MM.1S (cell line): Measurements from ENCODE around the gene UQCRQ.

ENCODE experiments used
- DNase-seq: peaks from one replicate; pipeline ENCODE4 v3.0.0-alpha.2; 2015
- H2AFZ ChIP-seq: fragments of 300-600 bp; sonication (generic); 2 replicates; pipeline ENCODE4 v1.6.0; 2016; ENCODE audit warnings: antibody characterized with exemption, low read length
- H3F3A ChIP-seq: fragments of 300-600 bp; sonication (generic); 2 replicates; pipeline ENCODE4 v1.6.1; 2016; ENCODE audit warnings: mild to moderate bottlenecking, antibody characterized with exemption, low read length, moderate library complexity, mixed read lengths; ENCODE audit not compliant: insufficient read depth
- H3K27ac ChIP-seq: fragments of 300-600 bp; sonication (generic); 2 replicates; pipeline ENCODE4 v1.5.1; 2016; ENCODE audit warnings: mild to moderate bottlenecking, low read length
- H3K27me3 ChIP-seq: fragments of 300-600 bp; sonication (generic); replicated peaks from 2 replicates; pipeline ENCODE4 v1.6.0; 2016; ENCODE audit warnings: low read length; ENCODE audit not compliant: insufficient read depth
- H3K36me3 ChIP-seq: fragments of 300-600 bp; sonication (generic); replicated peaks from 2 replicates; pipeline ENCODE4 v1.6.1; 2016; ENCODE audit warnings: mild to moderate bottlenecking, low read length, mixed read lengths; ENCODE audit not compliant: insufficient read depth
- H3K4me1 ChIP-seq: fragments of 300-600 bp; sonication (generic); 2 replicates; pipeline ENCODE4 v1.6.1; 2016; ENCODE audit warnings: low read length, mixed read lengths
- H3K4me2 ChIP-seq: fragments of 300-600 bp; sonication (generic); 2 replicates; pipeline ENCODE4 v1.6.0; 2016; ENCODE audit warnings: low read depth, low read length
- H3K4me3 ChIP-seq: fragments of 300-600 bp; sonication (generic); 2 replicates; pipeline ENCODE4 v1.5.1; 2016; ENCODE audit warnings: low read length, mixed read lengths
- H3K79me2 ChIP-seq: fragments of 300-600 bp; sonication (generic); 2 replicates; pipeline ENCODE4 v1.6.1; 2016; ENCODE audit warnings: mixed run types, low read length, mixed read lengths
- H3K9ac ChIP-seq: fragments of 300-600 bp; sonication (generic); 2 replicates; pipeline ENCODE4 v1.6.1; 2016; ENCODE audit warnings: low read length, mixed read lengths
- H3K9me2 ChIP-seq: fragments of 300-600 bp; sonication (generic); replicated peaks from 2 replicates; pipeline ENCODE4 v1.6.1; 2016; ENCODE audit warnings: mild to moderate bottlenecking, low read length, mixed read lengths; ENCODE audit not compliant: insufficient read depth
- H3K9me3 ChIP-seq: fragments of 300-600 bp; sonication (generic); replicated peaks from 2 replicates; pipeline ENCODE4 v1.6.1; 2016; ENCODE audit warnings: mild to moderate bottlenecking, low read length, mixed read lengths; ENCODE audit not compliant: insufficient read depth
- H4K20me1 ChIP-seq: fragments of 300-600 bp; sonication (generic); 2 replicates; pipeline ENCODE4 v1.6.1; 2016; ENCODE audit warnings: mild to moderate bottlenecking, low read length, moderate library complexity, mixed read lengths; ENCODE audit not compliant: insufficient read depth
- CTCF ChIP-seq: fragments of 300-600 bp; sonication (generic); IDR thresholded peaks from 2 replicates; pipeline ENCODE4 v1.5.1; 2016; ENCODE audit warnings: antibody characterized with exemption, low read length, mixed read lengths
- EZH2 ChIP-seq: fragments of 300-600 bp; sonication (generic); optimal IDR thresholded peaks from 2 replicates; pipeline ENCODE3; 2017; ENCODE audit warnings: low read depth, mild to moderate bottlenecking, antibody characterized with exemption, low read length, mixed read lengths
- EZH2phosphoT487 ChIP-seq: fragments of 300-600 bp; sonication (generic); IDR thresholded peaks from 2 replicates; pipeline ENCODE4 v1.6.1; 2018; ENCODE audit warnings: antibody characterized with exemption, low read length

UQCRQ gene

GRCh38 chr5:132898094-132898493, 31.7 kb downstream of the UQCRQ start:
- Histone ChIP-seq H3K4me3 (no peak overlapping the region), H4K20me1 (no peaks in the 10 kb centered on the region), H3K4me1 (peaks cover 13% of the 10 kb centered on the region), H3F3A (peaks cover 9% of the 10 kb centered on the region; the same call in 1 of the 2 replicates), H3K36me3 (peaks cover 7% of the 10 kb centered on the region; the same call in 1 of the 2 replicates), H3K9me3 (no peaks in the 10 kb centered on the region), H2AFZ (no peak overlapping the region), H3K79me2 (0 out of 2 replicates have a peak, but pooled peaks cover 3% of the 10 kb centered on the region), H3K9ac (no peak overlapping the region), H3K27ac (no peak overlapping the region), H3K9me2 (no peaks in the 10 kb centered on the region), H3K27me3 (no peaks in the 10 kb centered on the region), H3K4me2 (no peak overlapping the region)
- TF ChIP-seq EZH2, result no peak
- TF ChIP-seq CTCF, result no peak
- TF ChIP-seq EZH2phosphoT487, result no peak
- no peak for DNase-seq

DNA sequence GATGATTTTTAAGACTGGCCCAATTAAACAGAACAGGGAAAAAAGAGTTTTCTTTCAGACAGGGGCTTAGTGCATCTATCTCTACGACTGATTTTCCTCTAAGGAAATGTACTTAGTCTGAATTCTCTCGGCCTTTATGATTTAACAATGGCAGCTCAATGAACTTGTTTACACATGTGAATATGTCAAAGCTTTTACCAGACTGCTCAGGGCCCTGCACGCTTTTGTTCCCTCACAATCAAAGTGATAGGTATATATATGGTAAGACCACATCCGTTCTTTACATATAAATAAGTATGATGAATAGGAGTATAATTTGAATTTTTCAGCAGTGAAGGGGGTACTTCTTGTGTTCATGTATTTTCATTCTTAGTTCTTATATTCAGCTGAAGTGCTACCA, 34.6 kb downstream of the UQCRQ start:
- Histone ChIP-seq H3K27me3 (no peaks in the 10 kb centered on the region), H4K20me1 (no peaks in the 10 kb centered on the region), H3K4me2 (no peak overlapping the region), H3K9me2 (no peaks in the 10 kb centered on the region), H3K9me3 (no peaks in the 10 kb centered on the region), H3F3A (peaks cover 9% of the 10 kb centered on the region; the same call in 1 of the 2 replicates), H3K9ac (no peak overlapping the region), H3K4me1 (peaks cover 10% of the 10 kb centered on the region), H2AFZ (no peak overlapping the region), H3K79me2 (0 out of 2 replicates have a peak, but pooled peaks cover 1% of the 10 kb centered on the region), H3K27ac (no peak overlapping the region), H3K36me3 (no peaks in the 10 kb centered on the region; the same call in 1 of the 2 replicates), H3K4me3 (no peak overlapping the region)
- no peak for TF ChIP-seq CTCF
- no peak for TF ChIP-seq EZH2phosphoT487
- no peak for TF ChIP-seq EZH2
- no peak for DNase-seq

GRCh38 chr5:132901730-132902129, 35.3 kb downstream of the UQCRQ start:
- Histone ChIP-seq H3K4me2 (no peak overlapping the region), H3K9me3 (no peaks in the 10 kb centered on the region), H3K27me3 (no peaks in the 10 kb centered on the region), H3K36me3 (no peaks in the 10 kb centered on the region; the same call in 1 of the 2 replicates), H3K4me1 (peaks cover 5% of the 10 kb centered on the region; the same call in 1 of the 2 replicates), H4K20me1 (no peaks in the 10 kb centered on the region), H3F3A (peaks cover 5% of the 10 kb centered on the region; the same call in 1 of the 2 replicates), H3K9me2 (no peaks in the 10 kb centered on the region), H3K27ac (no peak overlapping the region), H2AFZ (no peak overlapping the region), H3K9ac (no peak overlapping the region), H3K4me3 (no peak overlapping the region), H3K79me2 (no peaks in the 10 kb centered on the region)
- no peak for TF ChIP-seq CTCF
- no peak for TF ChIP-seq EZH2phosphoT487
- no peak for TF ChIP-seq EZH2
- DNase-seq, result no peak
